HepG2 (cell line): ENCODE data around the gene THADA. TPM values are rescaled to one million over a fixed set of nuclear protein-coding genes. Genes with fewer than 3 reads are reported as not detected.
A peak's percentile ranks its signal among the peaks of the same experiment; 100 is the strongest.

ENCODE experiments used
- ATAC-seq: fragments of 200-7000 bp; cut with Tn5 transposase; 3 replicates; pipeline ENCODE4 v1.9.1; 2020; ENCODE audit warnings: mild to moderate bottlenecking, moderate library complexity
- BruUV-seq: library from RNA; stranded (reverse); fragments of 400-500 nt; replicated peaks from 2 replicates; lab custom pipeline; 2021; lab: Mats Ljungman, UMichigan
- CTCF ChIA-PET: fragments of 300-600 bp; formaldehyde crosslinking; extraction: SDS; loops from one replicate; lab custom pipeline; 2021; ENCODE audit warnings: low total read pairs, inconsistent platforms, low intra/inter-chr PET ratio; lab: Yijun Ruan, JAX
- POLR2A ChIA-PET: fragments of 350-600 bp; sonication (Branson Sonifier 250); formaldehyde crosslinking; loops from one replicate; lab custom pipeline; 2020; ENCODE audit warnings: antibody characterized with exemption, inconsistent platforms; lab: Yijun Ruan, JAX
- DNase-seq: peaks from one replicate; pipeline ENCODE4 v3.0.0-alpha.2; 2015; ENCODE audit warnings: low spot score
- FAIRE-seq: peaks from 3 replicates; lab custom pipeline; 2011; peaks lifted over from hg19 to GRCh38; lab: Jason Lieb, UNC
- H2AFZ ChIP-seq: one replicate; pipeline ENCODE4 v1.6.1; 2011; ENCODE audit warnings: low read length, inconsistent platforms
- H3K27ac ChIP-seq: fragments of 300-600 bp; 3 replicates; pipeline ENCODE4 v1.8.0; 2011; ENCODE audit warnings: mixed run types, mild to moderate bottlenecking, mixed read lengths, low read length, inconsistent platforms; ENCODE audit not compliant: insufficient read depth; ENCODE audit errors: extremely low read length
- H3K27me3 ChIP-seq, 2 experiments: fragments of 200-600 bp in 1 of 2; 2 replicates in 1 of 2; 3 replicates in 1 of 2; pipeline versions ENCODE4 v1.6.0 to v1.8.0; 2011; ENCODE audit warnings: low read length in 2 of 2, mild to moderate bottlenecking in 2 of 2, moderate library complexity in 2 of 2, inconsistent platforms in 1 of 2; ENCODE audit not compliant: insufficient read depth in 2 of 2, control insufficient read depth in 1 of 2
- H3K36me3 ChIP-seq, 2 experiments: fragments of 200-600 bp in 1 of 2; replicated peaks in 1 of 2; 2 replicates in 1 of 2; 3 replicates in 1 of 2; pipeline versions ENCODE4 v1.5.1 to v1.8.0; 2011; ENCODE audit warnings: low read length in 2 of 2, inconsistent platforms in 1 of 2; ENCODE audit not compliant: insufficient read depth in 2 of 2, control insufficient read depth in 1 of 2
- H3K4me1 ChIP-seq: 2 replicates; pipeline ENCODE4 v1.5.1; 2012; ENCODE audit warnings: low read length, inconsistent platforms; ENCODE audit not compliant: insufficient read depth
- H3K4me2 ChIP-seq: 2 replicates; pipeline ENCODE4 v1.6.0; 2011; ENCODE audit warnings: low read depth, low read length, inconsistent platforms
- H3K4me3 ChIP-seq, 3 experiments: fragments of 200-600 bp in 1 of 3; sonication (generic), shearing (Covaris generic) in 1 of 3; replicated peaks in 1 of 3; 2 replicates each; pipeline ENCODE4 v1.5.1; 2011 to 2016; ENCODE audit warnings: low read length in 3 of 3, inconsistent platforms in 2 of 3, low read depth in 2 of 3, mild to moderate bottlenecking in 2 of 3, control low read depth in 1 of 3, mixed read lengths in 1 of 3; ENCODE audit not compliant: insufficient read depth in 1 of 3
- H3K79me2 ChIP-seq: one replicate; pipeline ENCODE4 v1.6.1; 2011; ENCODE audit warnings: low read length, inconsistent platforms; ENCODE audit not compliant: insufficient read depth
- H3K9ac ChIP-seq: 2 replicates; pipeline ENCODE4 v1.6.0; 2011; ENCODE audit warnings: mild to moderate bottlenecking, low read depth, low read length, inconsistent platforms; ENCODE audit not compliant: insufficient read depth
- H3K9me3 ChIP-seq: 2 replicates; pipeline ENCODE4 v1.5.1; 2012; ENCODE audit warnings: mild to moderate bottlenecking, low read length
- H4K20me1 ChIP-seq: 2 replicates; pipeline ENCODE4 v1.6.0; 2011; ENCODE audit warnings: inconsistent platforms, mild to moderate bottlenecking, low read length, moderate library complexity; ENCODE audit not compliant: insufficient read depth
- ATF5 ChIP-seq: sonication (generic); formaldehyde crosslinking; IDR thresholded peaks from 2 replicates; pipeline ENCODE4 v1.4.0; 2020; ENCODE audit warnings: mild to moderate bottlenecking, low read depth, missing genetic modification reagents
- DMAP1 ChIP-seq: IDR thresholded peaks from 2 replicates; pipeline ENCODE4 v1.6.1; 2016
- HOXA7 ChIP-seq: sonication (generic); formaldehyde crosslinking; IDR thresholded peaks from 2 replicates; pipeline ENCODE4 v1.8.1; 2022; ENCODE audit warnings: mild to moderate bottlenecking, missing genetic modification reagents, moderate library complexity
- JUN ChIP-seq: sonication (generic); formaldehyde crosslinking; IDR thresholded peaks from 2 replicates; pipeline ENCODE4 v1.4.0; 2020; ENCODE audit warnings: mild to moderate bottlenecking, missing genetic modification reagents
- MNT ChIP-seq: fragments of 450-650 bp; IDR thresholded peaks from 2 replicates; pipeline ENCODE4 v1.6.1; 2016
- MXD4 ChIP-seq: IDR thresholded peaks from 2 replicates; pipeline ENCODE4 v1.6.1; 2016; ENCODE audit warnings: mild to moderate bottlenecking, missing biosample characterization, missing genetic modification reagents
- NR2C2 ChIP-seq: sonication (generic); formaldehyde crosslinking; IDR thresholded peaks from 2 replicates; pipeline ENCODE4 v1.4.0; 2020; ENCODE audit warnings: missing genetic modification reagents, mild to moderate bottlenecking, moderate library complexity, borderline replicate concordance
- RBAK ChIP-seq: sonication (generic); formaldehyde crosslinking; IDR thresholded peaks from 2 replicates; pipeline ENCODE4 v1.5.1; 2020; ENCODE audit warnings: mild to moderate bottlenecking, missing genetic modification reagents
- USF2 ChIP-seq, 2 experiments: sonication (generic) in 1 of 2; formaldehyde crosslinking in 1 of 2; IDR thresholded peaks; 2 replicates each; pipeline versions ENCODE4 v1.5.1 to v1.6.1; 2011 to 2020; ENCODE audit warnings: borderline replicate concordance in 1 of 2, low read depth in 1 of 2, low read length in 1 of 2, mild to moderate bottlenecking in 1 of 2, missing genetic modification reagents in 1 of 2, moderate library complexity in 1 of 2
- ZBTB4 ChIP-seq: sonication (generic); formaldehyde crosslinking; IDR thresholded peaks from 2 replicates; pipeline ENCODE4 v1.4.0; 2020; ENCODE audit warnings: missing genetic modification reagents, mild to moderate bottlenecking, borderline replicate concordance
- ZNF383 ChIP-seq: sonication (generic); formaldehyde crosslinking; IDR thresholded peaks from 2 replicates; pipeline ENCODE4 v1.4.0; 2020; ENCODE audit warnings: missing genetic modification reagents, mild to moderate bottlenecking, borderline replicate concordance
- ZNF431 ChIP-seq: sonication (generic); formaldehyde crosslinking; IDR thresholded peaks from 2 replicates; pipeline ENCODE4 v1.9.0; 2022; ENCODE audit warnings: missing genetic modification reagents, low read depth, mild to moderate bottlenecking, borderline replicate concordance
- ZNF543 ChIP-seq: sonication (generic); formaldehyde crosslinking; IDR thresholded peaks from 2 replicates; pipeline ENCODE4 v1.4.0; 2020; ENCODE audit warnings: mild to moderate bottlenecking, missing genetic modification reagents
- ZNF576 ChIP-seq: sonication (generic); formaldehyde crosslinking; IDR thresholded peaks from 2 replicates; pipeline ENCODE4 v1.4.0; 2020; ENCODE audit warnings: mild to moderate bottlenecking, missing genetic modification reagents
- ZNF772 ChIP-seq: sonication (generic); formaldehyde crosslinking; IDR thresholded peaks from 2 replicates; pipeline ENCODE4 v1.5.0; 2020; ENCODE audit warnings: mild to moderate bottlenecking, missing genetic modification reagents
- WGBS: methylation state at CpG from one replicate; pipeline ENCODE4 v1.1.6; 2017; ENCODE audit warnings: low lambda C conversion rate; 5-methylcytosine and 5-hydroxymethylcytosine counted together
- in situ Hi-C: cut with HindIII; loops from 2 replicates; pipeline ENCODE4 v1.10.0; 2017; ENCODE audit warnings: low pct_unique_long_range_greater_than_20kb; ENCODE audit not compliant: extremely low pct_ligation_motif_present
- intact Hi-C: fragments of 100-400 bp; cut with micrococcal nuclease; formaldehyde crosslinking; loops from one replicate; pipeline ENCODE4 v1.10.0; 2022; ENCODE audit not compliant: unreplicated experiment
- polyA plus RNA-seq, 8 experiments: library from polyadenylated mRNA; depleted of rRNA in 3 of 8; stranded (reverse) in 7 of 8; unstranded in 1 of 8; fragments of >200 nt; fragmentation: Illumina TruSeq in 4 of 8; extraction: Trizol in 4 of 8; gene quantifications; 2 replicates each; pipeline versions ENCODE4 v1.2.1 to v1.2.3, GENCODE V29; 2011 to 2016; ENCODE audit warnings: low read depth in 4 of 8, missing spikeins in 1 of 8, mixed read lengths in 1 of 8; ENCODE audit not compliant: insufficient read depth in 1 of 8
- total RNA-seq, 5 experiments: library from RNA; depleted of rRNA; stranded (reverse); fragments of >200 nt; fragmentation: Illumina TruSeq; extraction: Trizol; gene quantifications; 2 replicates each; pipeline ENCODE4 v1.2.3, GENCODE V29; 2016; ENCODE audit warnings: low read depth in 1 of 5

The THADA gene
- total and polyA plus RNA-seq, 2 of the 13 experiments (the other 11 are each of a cell fraction or from before 2014, with no cell fraction given): 12.7 to 21.7 TPM

- POLR2A ChIA-PET: interaction anchor here (0.7 to 13.7 kb wide), 50 partner anchors 9 to 417 kb away, joined by 3 to 324 read pairs (median 10); no protein-coding TSS in a partner anchor
- Histone ChIP-seq H3K4me3 (peak overlapping the region; percentile 64 to 89 (median 79)), H3K36me3 (peaks cover 3 to 21% of the 10 kb centered on the region in 2 experiments), H3K27ac (peak overlapping the region; percentile 95), H2AFZ (no peak overlapping the region), H3K9ac (peak overlapping the region; percentile 96), H3K79me2 (peaks cover 36% of the 10 kb centered on the region), H3K27me3 (no peaks in the 10 kb centered on the region), H3K4me1 (peaks cover 48% of the 10 kb centered on the region), H3K4me2 (peak overlapping the region; percentile 91), H4K20me1 (peaks cover 30% of the 10 kb centered on the region), H3K9me3 (no peaks in the 10 kb centered on the region)
- intact Hi-C loops (loop anchor here (1.0 to 5.0 kb wide), 4 partner anchors 97 to 315 kb away; no protein-coding TSS in a partner anchor), in situ Hi-C loops (loop anchor here (5.0 to 10.0 kb wide), 6 partner anchors 63 to 401 kb away; no protein-coding TSS in a partner anchor)
- WGBS: 7% methylated on average over 6 of the region's 10 CpGs
- ATAC-seq (peak; percentile 2), DNase-seq (peak; percentile 74), FAIRE-seq (peak; percentile 21)
- no TSS peak for BruUV-seq
- CTCF ChIA-PET: interaction anchor here (1.2 to 4.9 kb wide), 4 partner anchors 65 to 101 kb away, joined by 3 to 34 read pairs (median 5); no protein-coding TSS in a partner anchor
- TF ChIP-seq ZNF772 (CRISPR knock-in tag): no peak
- TF ChIP-seq ZNF431 (CRISPR knock-in tag): 0 out of 2 replicates have a peak, but pooled peaks have one; percentile 28
- TF ChIP-seq USF2 (IDR thresholded peaks at IDR 0.05; ENCODE audit: low read depth, low read length): no peak
- TF ChIP-seq USF2 (CRISPR knock-in tag; IDR thresholded peaks at IDR 0.05; ENCODE audit: borderline replicate concordance): peak; percentile 38; the same call in 1 of the 2 replicates
- TF ChIP-seq ZNF383: no peak
- TF ChIP-seq RBAK (CRISPR knock-in tag): no peak
- TF ChIP-seq NR2C2 (CRISPR knock-in tag): no peak
- TF ChIP-seq MNT: no peak
- no peak for TF ChIP-seq DMAP1 (CRISPR knock-in tag)
- no peak for TF ChIP-seq ZNF543 (CRISPR knock-in tag)
- TF ChIP-seq JUN (CRISPR knock-in tag): peak; percentile 74; the same call in 1 of the 2 replicates
- TF ChIP-seq ZBTB4 (CRISPR knock-in tag): peak; percentile 18; the same call in 1 of the 2 replicates
- no peak for TF ChIP-seq ZNF576 (CRISPR knock-in tag)
- 0 out of 2 replicates have a peak, but pooled peaks have one; percentile 11 for TF ChIP-seq ATF5
- no peak; the same call in 1 of the 2 replicates for TF ChIP-seq MXD4 (CRISPR knock-in tag)
- no peak for TF ChIP-seq HOXA7 (CRISPR knock-in tag)
These were observed 368.0 kb downstream of the THADA start for GRCh38 chr2:43227830-43228281.
